ENCODE results near the gene PREX1.

Gene PREX1

DNA sequence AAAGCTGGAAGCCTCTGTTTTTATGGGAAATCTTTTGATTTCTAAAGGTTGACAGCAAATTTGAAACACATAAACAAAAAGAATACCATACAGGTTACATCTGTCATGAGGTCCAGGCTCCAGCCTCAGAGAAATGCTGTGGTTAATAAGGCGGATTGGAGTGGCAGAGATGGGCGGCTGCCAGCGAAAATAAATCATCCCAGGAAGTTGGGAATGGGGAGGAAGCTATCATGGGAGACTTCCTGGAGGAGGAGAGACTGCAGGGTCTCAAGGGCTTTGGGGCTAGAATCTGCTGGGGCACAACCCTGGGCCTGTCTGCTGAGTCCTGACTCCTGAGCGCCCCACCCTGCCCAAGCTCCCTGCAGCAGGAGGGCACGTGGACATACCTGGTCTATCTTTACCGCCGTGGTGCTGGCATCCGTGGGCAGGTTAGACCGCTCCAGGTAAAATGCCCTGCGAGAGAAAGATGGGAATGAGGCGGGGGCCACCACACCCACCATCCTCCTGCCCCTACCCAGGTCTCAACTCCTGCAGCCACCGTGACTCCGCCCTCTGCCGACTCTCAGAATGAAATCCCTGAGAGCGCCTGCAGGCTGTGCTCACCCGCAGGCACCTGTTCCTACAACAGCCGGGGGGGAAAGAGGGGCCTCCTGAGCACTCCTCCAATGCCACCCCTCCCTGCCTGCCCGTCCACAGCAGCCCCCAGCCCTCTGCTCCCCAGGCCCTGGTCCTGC, 197.3 kb downstream of the PREX1 start:
- in situ Hi-C loops (cut with HindIII; ENCODE audit: low pct_ligation_motif_present, low pct_unique_long_range_greater_than_20kb, low sequenced_read_pairs) = no loop called here
- DNase-seq = no peak

DNA sequence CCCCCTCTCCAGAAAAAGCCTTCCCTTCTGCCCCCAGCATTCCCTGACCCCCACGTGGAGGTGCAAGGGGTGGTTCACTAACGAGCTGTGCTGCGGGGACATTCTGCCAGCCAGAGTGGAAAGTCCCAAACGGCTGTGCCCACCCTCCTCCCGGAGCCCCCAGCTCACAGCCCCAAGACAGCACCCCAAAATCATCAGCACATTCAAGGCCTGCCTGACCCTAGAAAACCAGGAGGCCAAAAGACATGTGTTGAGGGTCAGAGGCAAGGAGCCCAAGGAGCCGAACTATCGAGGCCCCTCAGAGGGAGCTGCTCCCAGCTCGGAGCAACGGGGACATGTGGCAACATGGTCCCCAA, 197.9 kb downstream of the PREX1 start:
- no peak for DNase-seq
- in situ Hi-C loops (cut with HindIII; ENCODE audit: low pct_ligation_motif_present, low pct_unique_long_range_greater_than_20kb, low sequenced_read_pairs) = no loop called here

DNA sequence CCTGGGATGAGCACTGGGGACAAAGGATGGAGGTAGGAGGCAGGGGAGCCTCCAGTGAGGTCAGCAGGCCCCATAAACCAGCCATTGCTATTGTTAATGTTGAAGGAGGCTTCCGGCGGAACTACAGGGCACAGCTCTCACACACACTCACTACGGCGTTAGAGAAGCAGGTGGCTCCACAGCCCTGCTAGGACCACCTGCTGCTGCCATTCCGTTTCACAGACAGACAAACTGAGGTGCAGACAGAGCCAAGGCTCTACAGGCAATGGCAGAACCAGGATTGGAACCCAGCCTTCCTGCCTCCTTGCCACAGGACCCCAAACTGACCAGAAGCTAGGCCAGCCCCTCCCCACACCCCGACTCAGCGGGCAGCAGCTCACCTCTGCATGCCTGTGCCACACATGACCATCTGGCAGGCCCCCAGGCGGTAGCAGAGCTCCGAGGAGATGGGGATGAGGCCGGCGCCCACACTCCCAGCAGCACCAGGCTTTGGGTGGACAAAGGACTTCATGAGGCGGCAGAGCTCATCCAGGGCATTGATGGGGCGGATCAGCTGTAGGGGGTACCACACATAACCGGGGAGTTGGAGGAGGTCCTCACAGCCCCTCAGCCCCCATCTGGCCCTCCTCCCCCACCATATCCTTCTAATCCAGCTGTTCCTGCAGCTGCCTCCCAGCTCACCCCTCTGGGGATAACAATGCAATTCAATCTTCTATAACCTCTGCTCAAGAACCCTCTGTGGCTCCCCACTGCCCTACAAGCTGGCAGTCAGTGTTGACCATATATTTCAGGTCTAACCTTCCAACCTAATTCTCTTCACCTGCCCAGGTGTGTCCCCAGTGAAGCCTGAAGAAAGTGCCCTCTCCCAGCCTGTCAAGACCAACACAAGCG, 198.5 kb downstream of the PREX1 start:
- no peak for DNase-seq
- in situ Hi-C loops (cut with HindIII; ENCODE audit: low pct_ligation_motif_present, low pct_unique_long_range_greater_than_20kb, low sequenced_read_pairs) = no loop called here

DNA sequence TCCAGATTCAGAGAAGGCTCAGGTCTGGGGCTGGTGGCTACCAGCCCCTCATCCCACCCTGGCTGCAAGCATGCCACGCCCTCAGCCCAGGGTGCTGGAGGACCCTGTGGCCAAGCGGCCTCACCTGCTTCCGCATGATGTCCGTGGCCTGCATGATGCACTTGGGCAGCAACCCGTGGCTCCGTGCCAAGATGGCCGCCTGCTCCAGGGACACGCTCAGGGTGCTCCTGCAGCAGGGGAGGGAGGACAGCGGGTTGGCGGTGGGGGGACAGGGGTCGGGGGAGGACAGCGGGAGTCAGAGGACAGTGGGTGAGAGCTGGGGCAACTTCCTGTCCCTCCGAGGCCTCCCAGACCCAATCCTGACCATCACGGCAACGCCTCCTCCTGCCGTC, 200.1 kb downstream of the PREX1 start:
- in situ Hi-C loops (cut with HindIII; ENCODE audit: low pct_ligation_motif_present, low pct_unique_long_range_greater_than_20kb, low sequenced_read_pairs) = no loop called here
- no peak for DNase-seq

DNA sequence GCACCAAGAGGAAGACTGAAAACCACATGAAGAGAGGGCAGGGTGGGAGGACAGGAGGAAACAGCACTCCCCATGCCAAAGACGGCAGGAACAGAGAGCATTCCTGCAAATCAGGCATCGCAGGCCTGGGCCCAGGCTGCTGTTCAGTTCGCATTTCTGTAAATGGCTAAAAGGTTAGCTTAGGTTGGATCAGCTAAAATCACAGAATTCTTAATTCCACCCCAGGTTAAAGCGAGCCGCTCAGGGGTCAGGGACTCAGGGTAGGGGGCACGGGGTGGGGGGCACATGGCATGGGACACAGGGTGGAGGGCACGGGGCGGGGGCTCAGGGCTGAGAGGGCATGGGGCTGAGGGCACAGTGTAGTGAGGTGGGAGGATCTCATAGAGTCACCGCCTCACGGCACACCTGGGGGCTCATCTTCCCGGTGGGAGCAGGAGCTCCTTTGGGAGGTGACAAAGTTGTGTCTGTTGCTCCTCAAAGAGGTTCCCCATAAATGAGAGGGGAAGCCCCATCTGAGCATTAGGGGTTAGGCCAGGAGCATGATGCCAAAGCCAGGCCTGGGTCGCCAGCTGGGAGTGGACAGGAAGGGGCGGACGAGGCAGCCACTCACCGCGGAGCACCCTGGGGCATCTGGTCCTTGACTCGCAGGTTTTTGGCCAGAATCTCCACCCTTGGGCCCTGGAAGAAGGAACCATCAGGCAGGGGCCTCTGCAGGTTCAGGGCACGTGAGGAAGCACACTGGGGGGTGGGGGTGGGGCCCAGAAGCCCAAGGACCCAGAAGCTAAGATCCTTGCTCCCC, 200.7 kb downstream of the PREX1 start:
- no peak for DNase-seq
- in situ Hi-C loops (cut with HindIII; ENCODE audit: low pct_ligation_motif_present, low pct_unique_long_range_greater_than_20kb, low sequenced_read_pairs) = no loop called here

DNA sequence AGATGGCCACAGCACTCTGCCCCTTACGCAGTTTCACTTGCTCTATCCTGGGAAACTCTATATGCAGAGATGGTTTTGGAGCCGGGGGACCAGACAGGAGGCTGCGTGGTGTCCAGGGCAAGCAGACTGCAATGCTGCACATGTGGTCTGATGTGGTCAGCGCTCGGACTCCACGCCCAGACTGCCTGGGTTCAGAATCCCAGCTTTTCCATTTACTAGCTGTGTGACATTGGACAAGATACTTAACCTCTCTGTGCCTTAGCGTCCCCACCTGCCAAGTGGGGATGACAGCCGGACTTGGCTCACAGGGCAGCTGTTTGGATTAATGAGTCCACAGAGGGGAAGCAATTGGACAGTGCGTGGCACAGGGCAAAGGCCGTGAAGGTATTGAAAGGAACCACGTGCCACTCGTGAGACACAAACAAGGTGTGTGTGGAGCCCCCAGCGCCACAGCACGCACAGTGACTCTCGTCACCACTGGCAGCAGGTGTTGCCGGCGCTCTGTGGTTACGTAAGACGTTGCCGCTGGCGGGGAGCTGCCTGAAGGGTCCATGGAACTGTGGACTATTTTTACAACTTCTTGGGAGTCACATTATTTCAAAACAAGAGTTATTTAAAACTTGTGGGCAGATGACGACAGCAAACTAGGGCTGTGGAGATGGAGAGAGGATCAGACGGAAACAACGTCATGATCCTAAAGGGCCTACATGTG, 201.4 kb downstream of the PREX1 start:
- DNase-seq = no peak
- in situ Hi-C loops (cut with HindIII; ENCODE audit: low pct_ligation_motif_present, low pct_unique_long_range_greater_than_20kb, low sequenced_read_pairs) = no loop called here

DNA sequence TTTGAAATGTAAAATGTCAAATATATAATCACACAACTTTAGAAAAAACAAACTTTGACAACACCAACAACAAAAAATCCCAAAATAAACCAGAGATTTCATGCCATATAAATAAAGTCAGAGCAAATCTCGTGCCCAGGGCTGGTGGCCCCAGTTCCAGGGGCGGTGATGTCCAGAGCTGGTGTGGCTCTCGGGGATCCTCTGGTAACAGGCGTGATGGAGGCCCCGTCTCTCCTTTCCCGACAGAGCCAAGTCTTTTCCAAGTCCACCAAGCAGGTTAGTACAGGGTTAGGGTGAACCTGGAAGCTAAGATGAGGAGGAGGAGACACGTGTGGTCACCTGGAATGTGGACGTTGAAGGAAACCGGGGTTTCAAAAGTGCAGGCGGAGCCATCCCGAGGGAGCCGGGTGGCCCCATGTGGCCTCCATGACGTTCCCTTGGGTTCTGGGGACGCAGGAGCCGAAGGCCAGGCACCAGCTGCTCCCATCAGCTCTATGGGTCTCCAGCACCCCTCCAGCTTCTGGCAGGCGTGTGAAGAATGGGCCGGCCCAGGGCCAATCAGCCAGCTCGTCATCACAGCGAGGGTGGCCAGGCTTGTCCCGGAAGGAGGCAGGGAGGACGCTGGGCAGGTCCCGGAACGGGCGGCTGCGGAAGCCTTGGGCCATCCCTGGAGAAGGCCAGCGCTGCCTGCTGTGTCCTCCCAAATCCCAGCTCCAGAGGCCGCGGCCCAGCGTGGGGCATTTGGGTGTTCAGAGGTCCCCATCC, 202.5 kb downstream of the PREX1 start:
- DNase-seq = no peak
- in situ Hi-C loops (cut with HindIII; ENCODE audit: low pct_ligation_motif_present, low pct_unique_long_range_greater_than_20kb, low sequenced_read_pairs) = no loop called here

DNA sequence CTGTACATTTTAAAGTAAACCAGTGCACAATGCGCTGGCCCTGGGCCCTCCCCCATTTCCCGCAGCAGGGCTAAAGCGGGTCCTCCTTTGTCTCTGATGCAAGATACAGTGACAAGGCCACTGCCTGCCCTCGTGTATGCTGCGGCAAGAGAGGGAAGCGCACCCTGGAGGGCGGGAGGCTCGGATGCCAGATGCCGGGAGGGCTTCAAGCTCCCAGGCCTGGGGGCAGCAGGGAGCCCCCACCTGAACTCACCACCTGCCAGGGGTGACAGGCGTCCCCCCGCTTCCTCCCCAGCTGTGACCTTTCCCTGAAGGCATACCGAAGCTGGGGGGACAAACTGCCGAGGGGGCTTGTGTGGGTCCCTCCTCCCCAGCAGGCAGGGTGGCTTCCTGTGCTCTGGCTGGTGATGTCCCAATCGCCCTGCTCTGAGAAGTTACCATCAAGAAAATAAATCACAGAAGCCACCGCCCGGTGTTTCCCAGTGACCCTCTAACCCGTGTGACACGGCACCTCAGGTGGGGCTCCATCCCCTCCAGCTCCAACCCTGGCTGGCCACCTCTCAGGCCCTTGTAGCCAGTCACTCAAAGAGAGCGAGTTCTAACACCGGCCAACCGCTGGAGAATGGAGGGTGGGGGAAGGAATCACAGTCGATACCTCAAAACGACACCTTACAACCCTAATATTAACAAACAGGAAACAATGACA, 203.3 kb downstream of the PREX1 start:
- in situ Hi-C loops (cut with HindIII; ENCODE audit: low pct_ligation_motif_present, low pct_unique_long_range_greater_than_20kb, low sequenced_read_pairs) = no loop called here

DNA sequence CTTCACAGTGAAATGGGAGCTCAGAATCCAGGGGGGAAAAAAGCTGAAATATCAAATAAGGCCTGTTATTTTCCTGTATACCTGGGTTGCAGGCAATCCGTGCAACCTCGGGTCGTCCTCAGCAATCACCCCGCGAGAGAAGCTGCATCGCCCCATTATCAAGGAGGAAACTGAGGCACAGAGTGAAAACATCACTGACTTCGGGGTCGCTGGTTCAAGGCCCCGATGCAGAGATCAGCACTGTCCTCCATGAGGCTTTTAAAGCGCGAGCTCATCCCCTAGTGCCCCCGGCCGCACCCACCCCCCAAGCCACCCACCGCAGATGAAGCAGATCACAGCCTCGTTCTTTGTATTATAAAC, 203.9 kb downstream of the PREX1 start:
- no peak for DNase-seq
- in situ Hi-C loops (cut with HindIII; ENCODE audit: low pct_ligation_motif_present, low pct_unique_long_range_greater_than_20kb, low sequenced_read_pairs) = no loop called here

More for the DNA sequence above, 203.3 kb downstream of the PREX1 start:
- DNase-seq = no peak

DNA sequence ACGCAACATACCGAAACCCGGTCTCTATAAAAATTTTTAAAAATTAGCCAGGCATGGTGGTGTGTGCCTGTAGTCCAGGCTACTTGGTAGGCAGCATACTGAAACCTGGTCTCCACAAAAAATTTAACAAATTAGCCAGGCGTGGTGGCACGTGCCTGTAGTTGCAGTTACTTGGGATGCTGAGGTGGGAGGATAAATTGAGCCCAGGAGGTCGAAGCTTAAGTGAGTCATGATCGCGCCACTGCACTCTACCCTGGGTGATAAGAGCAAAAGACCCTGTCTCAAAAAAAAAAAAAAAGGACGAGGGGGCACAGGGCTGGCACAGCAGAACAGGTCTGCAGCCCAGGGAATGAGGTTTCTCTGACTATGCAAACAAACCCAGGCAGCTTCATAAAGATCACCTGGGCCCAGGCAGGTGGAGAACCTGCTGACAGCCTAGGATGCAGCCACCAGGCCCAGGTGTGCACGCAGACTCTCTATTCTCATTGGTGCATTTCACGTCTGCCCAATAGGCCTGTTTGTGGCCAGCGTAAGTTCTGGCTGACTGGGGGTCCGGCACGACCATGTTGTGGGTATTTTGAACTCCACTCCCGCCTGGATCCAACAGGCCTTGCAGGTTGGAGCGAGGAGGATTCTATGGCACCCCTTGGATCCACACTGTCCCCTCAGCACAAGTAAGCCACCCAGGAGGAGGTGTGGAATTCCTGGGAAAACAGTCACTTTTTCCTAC, 204.5 kb downstream of the PREX1 start:
- in situ Hi-C loops (cut with HindIII; ENCODE audit: low pct_ligation_motif_present, low pct_unique_long_range_greater_than_20kb, low sequenced_read_pairs) = no loop called here
- DNase-seq = no peak

DNA sequence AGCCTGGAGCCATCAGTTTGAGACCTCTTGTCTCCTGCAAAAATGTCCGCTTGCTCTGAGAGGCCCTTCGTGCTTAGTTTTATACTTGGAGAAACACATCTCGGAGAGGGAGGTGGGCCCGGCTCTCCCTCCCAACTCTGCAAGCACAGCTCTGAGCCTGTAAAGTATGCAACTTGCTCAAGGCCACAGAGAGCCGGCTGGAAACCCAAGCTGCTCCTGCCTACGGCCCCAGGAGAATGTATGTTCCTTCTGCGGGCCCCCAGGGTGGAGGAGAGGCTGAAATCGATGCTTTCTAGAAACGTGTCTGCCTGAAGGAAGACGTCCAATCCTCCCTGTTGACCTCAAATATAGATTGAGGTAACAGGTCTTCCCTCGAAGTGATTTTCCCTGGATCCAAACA, 205.4 kb downstream of the PREX1 start:
- in situ Hi-C loops (cut with HindIII; ENCODE audit: low pct_ligation_motif_present, low pct_unique_long_range_greater_than_20kb, low sequenced_read_pairs) = no loop called here

DNA sequence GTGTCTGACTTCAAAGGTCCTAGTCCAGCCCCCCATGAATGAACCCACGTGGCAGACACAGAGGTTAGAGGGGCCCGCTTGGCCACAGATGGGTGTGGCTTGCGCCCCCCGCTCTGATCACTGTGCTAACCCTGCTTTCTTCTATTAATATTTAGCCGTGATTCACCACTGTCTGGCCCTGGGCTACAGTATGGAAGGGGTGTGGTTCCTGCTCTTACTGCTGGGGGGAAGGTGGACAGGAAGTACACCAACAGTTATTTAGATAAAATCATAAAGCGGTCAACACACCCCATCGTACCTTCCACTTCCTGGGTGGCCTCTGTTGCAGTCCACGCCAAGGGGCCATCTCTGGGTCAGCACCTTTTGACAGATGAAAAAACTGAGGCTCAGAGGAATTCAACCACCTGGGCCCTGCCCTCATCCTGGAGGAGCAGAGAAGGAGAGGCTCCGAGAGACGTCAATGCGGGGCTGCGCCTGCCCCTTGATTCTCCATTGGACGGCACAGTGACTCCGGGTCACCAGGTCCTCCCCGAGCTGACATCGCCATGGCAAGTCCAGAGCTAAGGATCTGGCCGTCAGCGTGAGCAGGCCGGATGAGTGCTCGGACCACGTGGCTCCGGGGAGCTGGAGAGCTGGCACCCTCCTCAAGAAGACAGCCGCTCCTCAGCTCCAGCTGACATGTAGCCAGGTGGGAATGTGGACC, 206.3 kb downstream of the PREX1 start:
- in situ Hi-C loops (cut with HindIII; ENCODE audit: low pct_ligation_motif_present, low pct_unique_long_range_greater_than_20kb, low sequenced_read_pairs) = no loop called here
- DNase-seq = peak; percentile 16

More for the DNA sequence above, 205.4 kb downstream of the PREX1 start:
- DNase-seq = no peak

DNA sequence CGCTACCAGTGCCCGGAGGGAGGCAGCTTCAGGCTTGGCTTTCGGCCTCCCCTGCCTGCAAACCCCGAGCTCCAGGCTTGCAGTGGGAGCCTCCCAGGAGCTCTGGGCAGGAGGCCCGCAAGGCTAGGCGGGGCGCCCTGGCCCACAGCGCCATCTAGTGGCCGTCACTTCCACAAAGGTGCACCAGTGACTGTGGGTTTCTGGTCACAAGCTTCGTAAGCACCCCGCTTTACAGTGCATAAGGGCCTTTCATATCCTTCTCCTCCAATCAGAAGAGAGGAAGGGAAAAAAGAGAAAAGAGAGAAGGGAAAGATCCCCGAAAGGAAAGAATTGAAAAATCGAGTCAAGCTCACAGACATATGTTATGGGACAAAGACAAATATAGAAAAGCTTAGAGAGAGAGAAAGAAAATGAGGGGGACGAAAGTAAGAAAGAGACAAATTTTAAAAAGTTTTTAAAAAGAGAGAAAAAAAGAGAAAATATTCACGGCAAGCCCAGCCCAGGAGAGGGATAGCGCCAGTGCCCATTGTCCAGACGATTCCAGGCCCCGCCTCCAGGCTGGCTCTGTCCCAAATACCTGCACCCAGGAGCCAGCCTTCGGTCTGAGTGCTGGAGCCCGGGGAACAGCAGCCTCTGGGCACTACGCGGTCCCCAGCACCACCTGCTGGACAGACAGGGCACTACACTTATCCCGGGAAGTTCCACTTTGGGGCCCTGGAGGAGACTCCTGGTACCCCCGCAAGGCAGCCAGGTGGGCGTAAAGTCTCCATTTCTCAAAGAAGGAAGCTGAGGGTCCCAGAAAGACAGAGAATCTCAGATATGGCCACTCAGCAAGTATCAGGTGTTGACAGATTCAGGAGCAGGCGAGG, 207.1 kb downstream of the PREX1 start:
- in situ Hi-C loops (cut with HindIII; ENCODE audit: low pct_ligation_motif_present, low pct_unique_long_range_greater_than_20kb, low sequenced_read_pairs) = no loop called here

DNA sequence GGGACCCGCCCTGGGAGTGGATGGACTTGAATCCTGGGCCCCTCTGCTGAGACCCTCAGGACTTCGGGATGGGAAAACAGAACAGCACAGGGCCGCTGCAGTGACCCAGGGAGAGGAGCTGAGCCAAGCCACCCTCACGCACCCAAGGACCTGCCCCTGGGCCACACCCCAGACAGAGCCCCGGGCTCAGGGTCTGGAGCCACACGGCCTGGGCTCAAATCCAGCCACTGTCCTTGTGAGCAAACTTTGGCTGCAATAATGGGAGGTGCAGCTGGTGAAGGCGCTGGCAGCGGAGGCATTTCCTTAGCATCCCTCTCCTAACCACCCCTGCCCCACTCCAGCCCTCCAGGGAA, 207.7 kb downstream of the PREX1 start:
- in situ Hi-C loops (cut with HindIII; ENCODE audit: low pct_ligation_motif_present, low pct_unique_long_range_greater_than_20kb, low sequenced_read_pairs) = no loop called here
- DNase-seq = no peak

More for the DNA sequence above, 207.1 kb downstream of the PREX1 start:
- peak; percentile 83 for DNase-seq

Measured in ACHN (cell line).